NCI-H146 (cell line): ENCODE measurements around the gene RHAG.
A peak's percentile ranks its signal among the peaks of the same experiment; 100 is the strongest.

ENCODE experiments used
- DNase-seq: peaks from one replicate; lab custom pipeline; 2025; lab: John Stamatoyannopoulos, UW

Gene RHAG

DNA sequence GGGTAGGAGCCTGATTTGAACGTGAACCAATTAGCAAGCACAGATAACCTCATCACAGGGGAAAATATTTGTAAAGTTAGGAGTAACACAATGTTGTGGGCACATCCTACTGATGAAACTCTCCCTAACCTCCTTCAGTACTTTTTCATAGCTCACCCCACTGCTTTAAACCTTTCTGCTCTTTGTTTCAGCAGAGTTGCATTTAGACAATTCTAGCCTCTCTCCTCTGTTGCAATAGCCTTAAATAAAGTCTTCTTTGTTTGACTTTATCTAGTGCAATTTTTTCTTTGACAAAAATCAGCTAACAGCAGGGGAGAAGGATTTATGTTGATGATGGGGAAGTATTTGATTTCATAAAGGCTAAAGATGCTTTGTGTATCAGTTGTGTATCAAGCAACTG is 72.1 kb downstream of the RHAG start:
- no peak for DNase-seq

DNA sequence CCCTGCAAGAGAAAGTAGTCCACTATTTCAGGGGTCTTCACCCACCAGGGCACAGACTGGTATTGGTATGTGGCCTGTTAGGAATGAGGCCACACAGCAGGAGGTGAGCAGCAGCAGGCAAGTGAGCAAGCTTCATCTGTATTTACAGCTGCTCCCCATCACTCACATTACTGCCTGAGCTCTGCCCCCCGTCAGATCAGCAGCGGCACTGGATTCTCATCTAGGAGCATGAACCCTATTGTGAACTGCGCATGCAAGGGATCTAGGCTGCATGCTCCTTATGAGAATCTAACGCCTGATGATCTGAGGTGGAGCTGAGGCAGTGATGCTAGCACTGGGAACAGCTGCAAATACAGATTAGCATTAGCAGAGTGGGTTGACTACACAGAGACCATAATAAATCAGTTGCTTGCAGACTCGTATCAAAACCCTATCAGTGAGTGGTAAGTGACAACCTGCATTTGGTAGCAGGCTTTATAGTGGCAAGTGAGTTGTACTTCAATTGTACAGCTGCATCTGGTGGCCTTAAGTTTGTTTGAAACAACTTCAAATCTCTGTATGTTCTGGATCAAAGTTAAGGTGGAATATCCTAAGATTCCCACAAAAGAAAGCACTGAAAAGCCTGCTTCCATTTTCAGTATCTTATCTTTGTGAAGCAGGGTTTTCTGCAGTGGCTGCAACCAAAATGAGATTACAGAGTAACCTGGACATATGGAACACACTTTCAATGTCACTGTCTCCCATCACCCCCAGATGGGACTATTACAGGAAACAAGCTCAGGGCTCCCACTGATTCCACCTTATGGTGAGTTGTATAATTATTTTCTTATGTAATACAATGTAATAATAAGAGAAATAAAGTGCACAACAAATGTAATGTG is 73.4 kb downstream of the RHAG start:
- no peak for DNase-seq

DNA sequence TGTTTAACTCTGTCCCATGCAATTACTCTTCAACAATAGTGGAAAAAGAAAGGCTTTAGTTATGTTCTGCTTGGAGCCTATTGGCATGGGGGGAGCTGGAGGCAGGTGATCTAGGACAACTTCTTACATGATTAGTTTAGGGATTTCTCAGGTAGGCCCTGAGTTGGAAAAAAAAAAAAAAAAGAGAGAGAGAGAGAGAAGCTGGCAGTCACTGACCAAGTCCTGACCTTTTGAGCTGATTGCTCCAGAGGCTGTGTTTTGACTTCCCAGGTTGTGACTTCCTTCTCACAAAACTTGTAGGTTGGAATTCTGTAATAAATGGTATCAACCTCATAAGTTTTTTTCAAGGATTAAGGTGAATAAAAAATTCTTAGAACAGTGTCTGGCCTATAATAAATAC is 78.4 kb downstream of the RHAG start:
- no peak for DNase-seq

DNA sequence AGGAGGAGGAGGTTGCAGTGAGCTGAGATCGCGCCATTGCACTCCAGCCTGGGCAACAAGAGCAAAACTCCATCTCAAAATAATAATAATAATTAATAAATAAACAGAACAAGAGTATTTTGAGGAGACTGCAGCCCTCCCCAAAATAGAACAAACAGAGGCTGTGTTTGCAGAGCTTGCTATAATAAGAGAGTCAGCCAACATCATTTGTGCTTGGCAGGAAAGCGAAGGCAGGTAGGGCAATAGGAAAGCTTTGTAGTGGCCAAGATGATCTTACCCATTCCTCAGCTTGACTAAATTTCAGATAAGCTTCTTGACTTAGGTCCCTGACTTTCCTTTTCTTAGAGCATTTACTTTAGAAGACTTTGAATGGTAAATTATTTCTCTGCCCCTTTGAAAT is 79.5 kb downstream of the RHAG start:
- DNase-seq, result no peak

DNA sequence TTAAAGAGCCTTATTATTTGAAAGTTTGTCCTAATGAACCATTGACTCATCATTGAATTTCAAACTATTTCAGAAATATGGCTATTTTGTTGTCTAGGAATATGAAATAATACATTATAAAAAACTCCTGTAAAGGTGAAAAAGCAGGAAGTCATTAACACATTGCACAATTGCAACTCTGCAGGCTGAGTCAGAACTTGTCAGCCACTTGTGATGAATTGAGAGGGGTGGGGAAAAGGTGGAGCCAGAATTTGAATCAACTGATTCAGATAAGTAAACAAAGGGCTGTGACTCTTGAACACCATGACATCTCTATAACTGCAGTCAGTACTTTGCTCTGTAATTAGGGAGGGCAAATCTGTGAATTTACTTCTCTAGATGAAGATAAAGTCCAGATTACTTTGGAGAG is 80.2 kb downstream of the RHAG start:
- peak; percentile 73 for DNase-seq

DNA sequence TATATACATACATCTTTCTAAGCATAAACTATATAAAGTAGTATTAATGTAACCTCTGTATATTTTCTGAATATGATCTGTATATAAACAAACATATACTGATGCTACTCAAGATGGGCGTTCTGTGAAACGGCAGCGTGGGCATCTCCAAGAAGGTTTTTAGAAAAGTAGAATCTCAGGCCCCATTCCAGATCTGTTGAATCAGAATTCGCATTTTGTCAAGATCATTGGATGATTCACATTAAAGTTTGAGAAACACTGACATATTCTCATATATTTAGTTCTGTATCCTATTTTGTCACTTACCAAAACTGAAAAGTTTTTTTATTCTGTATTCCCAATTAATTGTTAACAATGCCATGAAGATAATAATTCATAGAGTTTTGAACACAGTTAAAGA is 80.7 kb downstream of the RHAG start:
- no peak for DNase-seq
